ENCODE results near the gene MAGOH.

The MAGOH gene

GRCh38 chr1:53183095-53183990 lies 55.0 kb downstream of the MAGOH start:
- no peak for DNase-seq

- DNase-seq: no peak
Observed at GRCh38 chr1:53182716-53183094, 55.6 kb downstream of the MAGOH start.

GRCh38 chr1:53182111-53182593 lies 56.2 kb downstream of the MAGOH start:
- peak; percentile 64 for DNase-seq

- DNase-seq: no peak
Observed at GRCh38 chr1:53180951-53181350, 57.4 kb downstream of the MAGOH start.

GRCh38 chr1:53180226-53180625 lies 58.1 kb downstream of the MAGOH start:
- no peak for DNase-seq
